Measurements from ENCODE around the gene HRH1. TPM values are rescaled to one million over a fixed set of nuclear protein-coding genes. Genes with fewer than 3 reads are reported as not detected.

Gene HRH1
- total RNA-seq, 4 donors from 2014 or later = 10.9 to 12.2 (median 11.4) TPM

- Histone ChIP-seq H3K36me3 (no peaks in the 10 kb centered on the region), H3K27ac (peak overlapping the region; percentile 10), H3K27me3 (no peaks in the 10 kb centered on the region), H3K4me1 (peaks cover 33% of the 10 kb centered on the region), H3K4me3 (no peak overlapping the region), H3K9me3 (no peaks in the 10 kb centered on the region)
- WGBS = 71% methylated on average over 3 of the region's 3 CpGs
- no peak for DNase-seq (ENCODE audit: low spot score in 2 of 2)
- TF ChIP-seq CTCF (IDR thresholded peaks at IDR 0.05) = no peak
- TF ChIP-seq POLR2A (IDR thresholded peaks at IDR 0.05) = no peak
- TF ChIP-seq POLR2AphosphoS5 (IDR thresholded peaks at IDR 0.05) = no peak
- TF ChIP-seq EP300 (IDR thresholded peaks at IDR 0.05) = no peak
Measured at GRCh38 chr3:11230832-11231231, 76.5 kb downstream of the HRH1 start.

- 71% methylated on average over 5 of the region's 8 CpGs for WGBS
- peak in 1 of 2 donors; percentile 47 for DNase-seq (ENCODE audit: low spot score in 2 of 2)
- Histone ChIP-seq H3K27ac (no peak overlapping the region), H3K36me3 (no peaks in the 10 kb centered on the region), H3K9me3 (no peaks in the 10 kb centered on the region), H3K4me3 (no peak overlapping the region), H3K4me1 (peaks cover 19% of the 10 kb centered on the region), H3K27me3 (no peaks in the 10 kb centered on the region)
- TF ChIP-seq POLR2AphosphoS5 (IDR thresholded peaks at IDR 0.05) (no peak), CTCF (IDR thresholded peaks at IDR 0.05) (no peak), POLR2A (IDR thresholded peaks at IDR 0.05) (no peak), EP300 (IDR thresholded peaks at IDR 0.05) (no peak)
Measured at GRCh38 chr3:11235385-11235784, 81.1 kb downstream of the HRH1 start.

- H3K27me3 ChIP-seq = no peaks in the 10 kb centered on the region
- H3K9me3 ChIP-seq = no peaks in the 10 kb centered on the region
- TF ChIP-seq POLR2AphosphoS5 (IDR thresholded peaks at IDR 0.05) = no peak
- TF ChIP-seq CTCF (IDR thresholded peaks at IDR 0.05) = peak; percentile 30 to 70
- peak overlapping the region; percentile 45 for H3K27ac ChIP-seq
- peak in 1 of 2 donors; percentile 71 for DNase-seq (ENCODE audit: low spot score in 2 of 2)
- no peak overlapping the region for H3K4me3 ChIP-seq
- 38% methylated on average over 8 of the region's 8 CpGs for WGBS
- no peaks in the 10 kb centered on the region for H3K36me3 ChIP-seq
- H3K4me1 ChIP-seq = peaks cover 15% of the 10 kb centered on the region
Measured at GRCh38 chr3:11236588-11237461, 82.5 kb downstream of the HRH1 start.

GRCh38 chr3:11238060-11238459 is 83.8 kb downstream of the HRH1 start:
- Histone ChIP-seq H3K9me3 (no peaks in the 10 kb centered on the region), H3K27me3 (no peaks in the 10 kb centered on the region), H3K4me3 (no peak overlapping the region), H3K36me3 (no peaks in the 10 kb centered on the region), H3K27ac (no peak overlapping the region), H3K4me1 (peaks cover 15% of the 10 kb centered on the region)
- DNase-seq (ENCODE audit: low spot score in 2 of 2) = no peak
- no peak for TF ChIP-seq CTCF (IDR thresholded peaks at IDR 0.05)
- TF ChIP-seq EP300 (IDR thresholded peaks at IDR 0.05) = no peak
- no peak for TF ChIP-seq POLR2AphosphoS5 (IDR thresholded peaks at IDR 0.05)
- TF ChIP-seq POLR2A (IDR thresholded peaks at IDR 0.05) = no peak
- WGBS = 39% methylated on average over 3 of the region's 3 CpGs

GRCh38 chr3:11238880-11239279 is 84.6 kb downstream of the HRH1 start:
- Histone ChIP-seq H3K27me3 (no peaks in the 10 kb centered on the region), H3K9me3 (no peaks in the 10 kb centered on the region)
- 56% methylated on average over 1 of the region's 1 CpG for WGBS

More at GRCh38 chr3:11238880-11239279, 84.6 kb downstream of the HRH1 start:
- Histone ChIP-seq H3K36me3 (no peaks in the 10 kb centered on the region), H3K4me3 (no peak overlapping the region), H3K4me1 (peaks cover 15% of the 10 kb centered on the region), H3K27ac (no peak overlapping the region)
- TF ChIP-seq POLR2A (IDR thresholded peaks at IDR 0.05) (no peak), EP300 (IDR thresholded peaks at IDR 0.05) (no peak), CTCF (IDR thresholded peaks at IDR 0.05) (no peak), POLR2AphosphoS5 (IDR thresholded peaks at IDR 0.05) (no peak)
- DNase-seq (ENCODE audit: low spot score in 2 of 2) = no peak
